ENCODE measurements around the gene ALDOA.

The ALDOA gene

DNA sequence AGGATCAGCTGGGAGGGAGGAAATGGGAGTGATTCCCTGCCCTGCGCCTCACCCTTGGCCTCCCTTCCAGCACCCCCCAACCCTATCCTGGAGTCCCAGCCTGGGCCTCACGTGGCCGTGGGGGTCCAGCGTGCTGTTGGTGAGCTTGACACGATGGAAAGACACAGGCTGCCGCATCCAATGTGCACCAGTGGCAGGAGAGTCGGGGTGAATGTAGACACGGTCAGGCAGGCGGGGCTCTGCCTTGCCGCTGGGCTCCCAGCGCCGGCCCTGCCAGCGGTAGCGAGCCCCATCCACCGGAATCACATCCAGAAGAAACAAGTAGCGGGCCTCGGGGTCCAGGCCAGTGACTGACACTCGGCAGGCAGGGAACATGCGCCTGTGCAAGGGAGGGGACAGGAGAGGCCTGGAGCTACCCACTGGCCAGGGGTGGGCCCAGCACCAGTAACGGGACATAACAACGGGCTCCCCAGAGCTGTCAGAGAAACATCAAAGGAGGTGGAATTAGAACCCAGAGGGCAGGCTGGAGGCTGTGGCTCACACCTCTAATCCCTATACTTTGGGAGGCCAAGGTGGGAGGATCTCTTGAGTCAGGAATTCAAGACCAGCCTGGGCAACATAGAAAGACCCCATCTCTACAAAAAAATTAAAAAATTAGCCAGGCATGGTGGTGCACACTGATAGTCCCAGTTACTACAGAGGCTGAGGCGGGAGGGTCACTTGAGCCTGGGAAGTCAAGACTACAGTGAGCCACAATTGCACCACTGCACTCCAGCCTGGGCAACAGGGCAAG is 23.5 kb downstream of the ALDOA start:
- DNase-seq (ENCODE audit: low read depth): no peak
- TF ChIP-seq, protein P1, sequence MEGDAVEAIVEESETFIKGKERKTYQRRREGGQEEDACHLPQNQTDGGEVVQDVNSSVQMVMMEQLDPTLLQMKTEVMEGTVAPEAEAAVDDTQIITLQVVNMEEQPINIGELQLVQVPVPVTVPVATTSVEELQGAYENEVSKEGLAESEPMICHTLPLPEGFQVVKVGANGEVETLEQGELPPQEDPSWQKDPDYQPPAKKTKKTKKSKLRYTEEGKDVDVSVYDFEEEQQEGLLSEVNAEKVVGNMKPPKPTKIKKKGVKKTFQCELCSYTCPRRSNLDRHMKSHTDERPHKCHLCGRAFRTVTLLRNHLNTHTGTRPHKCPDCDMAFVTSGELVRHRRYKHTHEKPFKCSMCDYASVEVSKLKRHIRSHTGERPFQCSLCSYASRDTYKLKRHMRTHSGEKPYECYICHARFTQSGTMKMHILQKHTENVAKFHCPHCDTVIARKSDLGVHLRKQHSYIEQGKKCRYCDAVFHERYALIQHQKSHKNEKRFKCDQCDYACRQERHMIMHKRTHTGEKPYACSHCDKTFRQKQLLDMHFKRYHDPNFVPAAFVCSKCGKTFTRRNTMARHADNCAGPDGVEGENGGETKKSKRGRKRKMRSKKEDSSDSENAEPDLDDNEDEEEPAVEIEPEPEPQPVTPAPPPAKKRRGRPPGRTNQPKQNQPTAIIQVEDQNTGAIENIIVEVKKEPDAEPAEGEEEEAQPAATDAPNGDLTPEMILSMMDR (IDR thresholded peaks at IDR 0.05; ENCODE audit: control insufficient read depth, insufficient read depth, low read depth, low read length, missing control alignments): no peak
- no peak overlapping the region for H3K4me3 ChIP-seq (ENCODE audit: control insufficient read depth, low read depth, low read length)

DNA sequence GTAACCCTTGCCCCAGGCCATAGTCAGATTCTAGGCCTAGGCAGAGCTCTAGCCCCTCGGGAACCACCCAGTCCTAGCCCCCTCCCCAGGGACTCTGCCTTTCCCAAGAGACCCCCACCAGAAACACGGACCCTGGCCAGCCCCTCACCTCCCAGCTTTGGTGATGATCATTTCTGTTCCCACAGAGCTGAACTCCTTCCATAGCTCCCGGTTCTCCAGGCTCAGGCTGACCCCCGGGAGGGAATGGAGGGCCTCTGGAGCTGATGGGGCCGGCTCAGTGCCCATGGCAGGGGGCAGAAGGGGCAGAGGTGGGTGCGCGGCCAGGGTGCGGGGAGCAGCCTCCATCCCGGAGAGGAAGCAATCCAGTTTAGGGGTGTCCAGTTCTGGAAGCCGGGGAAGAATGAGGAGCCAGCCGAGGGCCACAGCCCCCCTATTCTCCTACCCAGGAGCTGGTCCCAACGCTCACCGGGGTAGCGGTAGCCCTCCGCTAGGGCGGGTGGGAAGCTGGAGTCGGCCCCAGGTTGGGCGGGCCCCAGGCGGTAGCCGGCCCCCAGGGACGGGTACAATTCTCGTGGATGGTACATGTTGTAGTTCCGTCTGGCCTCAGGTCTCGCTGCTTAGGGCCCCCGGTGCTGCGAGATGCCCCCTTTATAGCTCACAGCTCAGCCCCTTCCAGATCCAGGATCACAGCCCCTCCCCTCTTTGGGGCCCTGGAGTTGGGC is 25.2 kb downstream of the ALDOA start:
- DNase-seq (ENCODE audit: low read depth): no peak
- TF ChIP-seq, protein P1 (IDR thresholded peaks at IDR 0.05; ENCODE audit: control insufficient read depth, insufficient read depth, low read depth, low read length, missing control alignments): no peak
- no peak overlapping the region for H3K4me3 ChIP-seq (ENCODE audit: control insufficient read depth, low read depth, low read length)

DNA sequence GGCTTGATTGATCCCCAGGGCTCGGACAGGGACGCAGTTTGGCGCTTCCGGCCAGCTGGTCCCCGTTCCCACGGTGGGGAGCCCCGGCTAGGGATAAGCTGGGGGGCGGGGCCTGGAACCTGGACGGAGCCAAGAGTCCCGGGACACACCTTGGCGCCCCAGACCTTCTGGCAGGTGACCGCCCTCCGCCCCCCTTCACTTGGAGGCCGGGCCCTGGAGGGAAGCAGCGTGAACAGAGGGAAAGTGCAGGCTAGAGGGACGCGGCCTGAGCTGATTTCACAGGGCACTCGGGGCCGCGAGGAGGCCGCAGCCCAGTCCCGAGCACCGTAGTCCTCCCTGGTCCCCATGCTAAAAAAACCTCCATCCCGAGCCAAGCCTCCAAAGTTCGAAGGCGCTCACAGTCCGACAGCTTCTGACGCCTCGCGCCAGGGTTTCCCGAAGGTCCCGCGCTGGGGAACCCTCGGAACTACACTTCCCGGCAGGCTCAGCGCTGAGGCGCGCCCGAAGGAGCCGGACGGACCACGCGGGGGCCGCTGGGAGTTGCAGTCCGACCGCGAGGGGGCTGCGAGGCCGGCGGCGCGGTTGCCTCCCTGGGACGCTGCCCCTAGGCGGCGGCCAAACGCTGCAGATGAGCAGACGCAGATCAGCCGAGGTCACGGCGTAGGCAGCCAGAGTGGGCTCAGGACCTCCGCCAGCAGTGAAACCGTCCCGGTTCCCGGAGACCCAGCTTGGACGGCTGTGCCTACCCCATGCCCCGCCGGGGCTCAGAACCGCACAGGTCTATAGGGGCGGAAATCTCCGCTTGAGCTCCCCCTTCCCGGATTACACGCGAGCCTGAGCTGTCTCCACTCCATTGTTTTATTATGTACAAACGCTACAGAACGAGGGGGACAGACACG is 26.2 kb downstream of the ALDOA start, which contains the start of gene TBX6:
TBX6 (minus strand) TSS at position 451 of the 899 bp plus-strand sequence. CDS start 731 bp downstream, outside the sequence.
- TF ChIP-seq, protein P1 (IDR thresholded peaks at IDR 0.05; ENCODE audit: control insufficient read depth, insufficient read depth, low read depth, low read length, missing control alignments): peak; percentile 65
- DNase-seq (ENCODE audit: low read depth): peak; percentile 46
- H3K4me3 ChIP-seq (ENCODE audit: control insufficient read depth, low read depth, low read length): peak within 1 kb of the TSS; percentile 48

DNA sequence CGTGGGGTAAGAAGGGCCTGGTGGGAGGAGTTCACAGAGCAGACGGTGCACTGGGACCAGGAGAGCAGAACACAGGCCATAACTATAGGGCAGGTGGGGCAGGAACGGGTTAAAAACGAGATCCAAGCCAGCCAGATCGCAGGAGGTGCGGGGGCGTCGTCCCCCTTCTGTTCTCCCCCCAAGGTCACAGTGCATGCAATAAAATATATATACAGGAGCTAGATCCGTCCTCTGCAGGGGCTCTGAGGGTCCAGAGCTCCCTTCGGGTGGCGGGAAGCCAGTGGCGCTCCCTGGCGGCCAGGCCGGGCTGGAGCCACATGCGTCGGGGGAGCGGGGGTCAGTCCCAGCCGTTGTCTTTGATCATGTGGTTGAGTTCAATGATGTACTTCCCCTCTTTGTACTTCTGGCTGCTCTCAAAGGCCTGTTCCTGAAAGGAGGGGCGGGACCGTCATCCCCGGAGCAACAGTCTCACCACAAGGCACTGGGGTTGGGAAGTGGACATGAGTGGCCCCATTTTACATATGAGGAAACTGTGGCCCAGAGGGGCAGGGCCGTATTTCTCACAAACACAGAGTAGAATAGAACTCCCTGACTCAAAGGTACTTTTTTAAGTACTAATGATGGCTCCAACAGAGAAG is 26.9 kb downstream of the ALDOA start:
- peak overlapping the region; percentile 44 for H3K4me3 ChIP-seq (ENCODE audit: control insufficient read depth, low read depth, low read length)
- TF ChIP-seq, protein P1 (IDR thresholded peaks at IDR 0.05; ENCODE audit: control insufficient read depth, insufficient read depth, low read depth, low read length, missing control alignments): peak; percentile 73
- no peak for DNase-seq (ENCODE audit: low read depth)

DNA sequence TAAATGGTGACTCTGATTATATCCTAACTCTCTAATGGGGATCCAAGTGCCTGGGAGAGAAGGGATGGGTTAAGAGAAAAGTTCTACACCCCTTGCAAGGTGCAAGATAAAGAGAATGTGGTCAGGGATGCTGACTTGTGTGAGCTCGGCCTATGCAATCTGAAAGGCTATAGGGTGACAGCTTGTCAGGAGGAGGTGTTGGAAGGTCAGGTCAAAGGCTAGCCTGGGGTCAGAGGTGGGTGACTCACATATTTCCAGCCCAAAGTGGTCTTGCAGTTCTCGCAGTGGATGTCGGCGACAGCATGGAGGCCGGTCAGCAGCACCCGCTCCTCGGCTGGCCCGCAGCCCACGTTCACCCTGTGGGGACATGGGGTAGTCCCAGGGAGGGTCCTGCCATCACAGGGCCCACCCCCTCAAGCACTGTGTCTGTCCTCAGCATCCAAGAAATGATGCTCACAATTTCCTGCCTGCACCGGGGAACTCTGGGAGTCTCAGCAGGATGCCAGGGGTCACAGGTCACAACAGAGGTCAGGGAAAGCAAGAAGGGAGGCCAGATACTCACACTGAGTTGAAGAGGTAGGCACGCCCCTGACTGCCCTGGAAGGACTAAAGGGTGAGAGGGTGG is 29.1 kb downstream of the ALDOA start:
- TF ChIP-seq, protein P1 (IDR thresholded peaks at IDR 0.05; ENCODE audit: control insufficient read depth, insufficient read depth, low read depth, low read length, missing control alignments): no peak
- DNase-seq (ENCODE audit: low read depth): no peak
- peak overlapping the region; percentile 74 for H3K4me3 ChIP-seq (ENCODE audit: control insufficient read depth, low read depth, low read length)

Measured in AG09309 (cell line).